SIG-M5 (cell line): ENCODE measurements around the gene PYROXD2.

Experiments
- DNase-seq: peaks from one replicate; lab custom pipeline; 2025; lab: John Stamatoyannopoulos, UW

Gene PYROXD2

GRCh38 chr10:98433881-98434732, 19.1 kb upstream of the PYROXD2 start:
- no peak for DNase-seq

DNA sequence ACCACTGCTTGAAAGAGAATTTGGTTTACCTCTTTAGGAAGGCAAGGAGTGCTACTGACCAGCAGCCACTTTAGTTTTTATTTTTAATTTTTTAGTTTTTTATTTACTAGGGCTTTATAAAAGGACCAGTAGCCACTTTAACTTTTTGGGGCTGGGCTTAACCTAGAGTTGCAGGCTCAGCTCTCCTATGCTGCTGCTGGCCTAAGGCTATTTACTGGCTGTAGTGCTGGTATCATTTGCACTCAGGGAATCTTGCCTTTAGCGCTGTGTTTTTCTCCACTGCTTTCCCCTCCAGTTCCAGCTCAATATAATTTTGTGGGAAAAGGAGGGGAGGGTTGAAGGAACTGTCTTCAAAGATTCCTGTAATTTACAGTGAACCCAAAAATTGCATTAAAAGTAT, 18.4 kb upstream of the PYROXD2 start:
- no peak for DNase-seq

DNA sequence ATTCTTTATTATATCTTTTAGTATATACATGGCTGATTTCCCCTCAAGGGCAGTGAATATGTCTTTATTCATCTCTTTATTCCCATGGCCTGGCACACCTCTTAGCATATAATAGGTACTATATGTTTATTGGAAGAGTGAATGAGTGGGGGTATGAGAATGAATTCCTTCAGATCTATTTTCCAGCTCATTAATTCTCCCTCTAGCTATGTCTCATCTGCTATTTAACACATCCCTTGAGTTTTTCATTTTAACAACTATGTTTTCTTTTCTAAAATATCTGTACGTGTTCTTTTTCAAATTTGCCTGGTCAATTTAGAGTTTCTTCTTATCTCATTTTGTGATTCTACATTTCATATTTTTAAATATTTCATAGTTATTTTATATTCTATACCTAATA, 17.3 kb upstream of the PYROXD2 start:
- no peak for DNase-seq

DNA sequence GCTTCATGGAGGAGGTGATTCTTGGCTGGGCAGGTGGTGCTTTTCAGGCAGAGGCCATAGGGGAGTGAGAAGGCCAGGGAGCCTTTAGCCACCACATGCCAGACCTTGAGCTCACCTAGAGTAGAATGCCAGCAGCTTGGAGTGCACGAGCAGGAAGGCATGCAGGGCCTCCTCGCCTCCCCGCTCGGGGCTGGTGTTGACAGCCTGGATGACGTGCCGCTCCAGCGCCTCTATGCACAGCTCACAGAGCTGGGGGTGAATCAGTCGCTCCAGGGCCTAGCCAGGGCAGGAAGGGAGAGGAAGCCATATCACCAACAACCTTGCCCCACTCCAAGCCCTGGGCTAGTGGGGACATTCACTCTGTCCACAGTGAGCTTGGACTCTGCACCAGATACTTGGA, 16.0 kb upstream of the PYROXD2 start:
- no peak for DNase-seq

GRCh38 chr10:98430427-98430826, 15.4 kb upstream of the PYROXD2 start:
- DNase-seq: no peak

GRCh38 chr10:98429320-98430072, 14.5 kb upstream of the PYROXD2 start:
- no peak for DNase-seq

- no peak for DNase-seq
These were observed 12.1 kb upstream of the PYROXD2 start for GRCh38 chr10:98427011-98427515.

DNA sequence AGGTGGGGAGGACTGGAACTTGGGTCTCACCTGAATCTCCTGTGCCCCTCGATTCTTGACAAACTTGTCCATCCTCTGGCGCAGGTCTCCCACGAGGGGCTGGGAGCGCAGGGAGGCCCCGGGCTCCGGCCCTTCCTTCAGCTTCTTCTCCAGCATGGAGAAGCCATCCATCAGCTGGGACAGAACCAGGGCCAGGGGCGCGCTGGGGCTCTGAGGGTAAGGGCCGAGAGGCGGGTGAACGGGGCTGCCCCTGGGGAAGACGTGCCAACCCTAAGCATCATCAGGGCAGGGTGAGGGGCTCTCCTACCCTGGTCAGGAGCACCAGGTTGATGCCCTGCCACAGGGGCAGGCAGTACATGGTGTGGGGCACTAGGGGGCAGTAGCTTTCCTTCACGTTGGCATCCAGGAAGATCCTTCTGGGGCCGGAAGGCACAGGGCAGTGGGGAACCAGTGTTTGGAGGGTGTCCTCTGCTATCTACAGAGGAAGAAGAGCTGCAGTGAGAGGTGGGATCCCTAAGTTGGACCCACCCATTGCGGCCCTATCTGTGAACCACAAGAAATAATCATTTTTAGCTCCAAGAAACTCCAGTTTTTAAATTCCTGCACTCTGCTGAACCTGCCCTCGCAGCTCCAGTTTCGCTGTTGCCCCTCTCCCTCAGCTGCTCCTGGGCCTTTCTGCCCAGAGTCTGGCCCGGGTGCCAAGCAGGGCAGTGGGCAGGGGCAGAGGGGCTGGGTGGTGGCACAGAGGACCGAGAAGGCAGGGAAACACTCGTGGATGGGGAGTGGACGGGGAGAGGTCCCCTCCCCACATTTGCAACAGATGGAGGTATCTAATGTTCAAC, 10.8 kb upstream of the PYROXD2 start:
- DNase-seq: no peak

DNA sequence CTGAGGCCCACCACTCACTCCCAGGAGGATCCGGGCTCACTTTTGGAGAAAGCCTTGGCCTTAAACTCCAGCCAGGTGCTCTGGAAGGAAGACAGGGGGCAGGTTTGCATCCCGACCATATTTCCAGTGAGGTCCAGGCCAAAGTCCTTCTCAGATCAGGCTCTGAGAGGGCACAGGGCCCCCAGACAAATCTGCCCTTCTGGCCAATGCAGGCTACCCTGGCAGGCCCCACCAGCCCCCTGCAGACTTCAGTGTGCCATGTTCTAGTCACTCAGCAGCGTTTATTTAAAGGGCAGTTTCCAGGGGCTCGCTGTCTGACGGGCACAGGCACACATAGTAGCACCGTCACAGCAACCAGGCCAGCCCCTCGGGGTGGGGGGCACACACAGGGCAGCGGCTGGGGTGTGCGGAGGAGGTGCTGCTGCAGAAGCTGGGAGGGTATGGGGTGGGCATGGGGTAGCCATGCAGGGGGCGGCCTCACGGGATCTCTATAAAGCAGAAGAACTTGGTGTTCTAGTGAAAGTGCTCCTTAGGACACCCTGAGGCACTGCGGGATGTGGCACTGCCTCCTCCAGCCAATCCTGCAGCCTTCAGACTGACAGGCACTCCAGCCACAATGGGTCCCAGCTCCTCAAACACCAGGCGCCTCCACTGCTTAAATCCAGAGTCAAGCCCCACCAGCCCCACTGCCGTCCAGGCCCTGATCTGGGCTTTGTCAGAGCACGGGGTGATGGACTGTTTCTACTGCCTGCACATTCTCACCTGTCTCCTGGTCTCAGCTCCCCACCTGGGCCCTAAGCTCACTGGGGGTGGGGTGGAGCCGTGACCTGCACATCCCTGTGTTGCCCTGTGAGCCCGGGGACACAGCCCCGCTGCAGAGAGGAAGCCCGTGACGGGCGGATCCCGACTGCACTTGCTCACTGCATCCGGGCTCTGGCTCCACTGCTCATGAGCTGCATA, 9.6 kb upstream of the PYROXD2 start:
- no peak for DNase-seq

DNA sequence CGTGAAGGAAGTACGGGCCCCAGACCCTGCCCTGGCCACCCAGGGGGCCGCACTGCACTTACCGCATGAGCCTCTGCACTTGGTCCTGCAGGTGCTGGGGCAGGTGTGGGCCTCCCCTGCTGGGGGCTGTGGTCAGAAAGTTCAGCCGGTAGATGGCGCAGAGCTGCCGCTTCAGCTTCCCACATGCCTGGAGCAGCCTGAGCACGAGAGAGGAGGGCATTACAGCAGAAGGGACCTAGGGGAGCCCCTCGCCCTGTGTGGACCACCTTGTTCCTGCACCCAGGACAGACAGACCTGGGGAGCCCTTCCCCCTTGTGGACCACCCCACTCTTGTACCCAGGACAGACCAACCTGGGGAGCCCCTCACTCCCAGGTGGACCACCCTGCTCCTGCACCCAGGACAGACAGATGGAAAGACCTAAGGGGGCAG, 8.7 kb upstream of the PYROXD2 start:
- no peak for DNase-seq

DNA sequence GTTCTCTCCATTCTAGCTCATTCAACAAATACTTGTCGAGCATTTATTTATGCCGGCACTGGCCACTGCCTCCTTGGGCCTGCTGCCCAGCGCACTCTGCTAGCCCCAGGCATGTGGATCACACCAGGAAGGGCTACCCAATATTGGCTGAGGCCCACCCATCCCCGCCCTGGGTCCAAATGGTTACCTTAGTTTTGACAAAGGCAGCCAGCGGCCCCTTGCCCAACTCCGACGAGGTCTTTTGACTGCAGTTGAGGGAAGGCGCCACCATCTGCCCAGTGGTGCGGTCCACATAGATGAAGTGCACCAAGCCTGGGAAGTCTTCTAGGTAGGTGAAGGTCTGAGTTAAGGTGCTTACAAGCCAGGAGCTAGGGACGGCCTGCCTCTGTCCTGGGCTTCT, 7.2 kb upstream of the PYROXD2 start:
- no peak for DNase-seq

- DNase-seq: no peak
These were observed 5.8 kb upstream of the PYROXD2 start for GRCh38 chr10:98420786-98421185.

GRCh38 chr10:98419469-98420261, 4.7 kb upstream of the PYROXD2 start:
- DNase-seq: no peak

DNA sequence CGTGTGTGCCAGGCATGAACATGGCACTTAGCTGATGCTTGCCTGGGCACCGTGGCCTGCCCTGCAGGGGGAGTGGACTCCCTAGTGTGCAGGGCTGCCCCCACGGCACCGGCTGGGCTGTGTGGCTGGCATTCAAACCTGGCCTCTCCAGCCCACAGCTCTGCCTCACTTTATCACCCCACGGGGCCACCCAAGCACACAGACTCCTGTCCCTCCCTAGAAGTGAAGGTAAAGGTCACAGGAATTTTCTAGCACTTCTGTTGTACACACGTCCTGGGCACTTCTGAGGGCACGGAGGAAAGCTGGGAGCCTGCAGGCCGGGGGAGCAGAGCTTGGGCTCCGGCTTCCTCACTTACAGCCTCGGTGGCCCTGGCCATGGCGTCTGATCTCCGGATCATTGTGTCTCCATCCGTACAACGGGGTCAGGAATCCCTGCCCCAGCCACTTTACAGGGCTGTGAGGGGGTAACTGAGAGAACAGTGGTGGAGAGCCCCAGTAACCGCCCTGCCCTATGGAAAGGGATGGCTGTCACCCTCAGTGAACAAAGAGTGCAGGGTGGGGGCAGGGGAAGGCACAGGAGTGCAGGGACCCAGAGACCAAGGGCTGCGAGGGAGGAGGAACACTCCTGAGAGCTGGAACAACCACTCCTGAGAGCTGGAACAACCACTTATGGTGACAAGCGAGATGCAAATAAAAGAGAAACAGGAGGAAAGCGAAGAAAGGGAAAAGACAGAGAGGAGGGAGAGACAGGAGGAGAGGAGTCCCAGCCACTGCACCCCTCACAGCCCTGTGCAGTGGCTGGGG, 3.9 kb upstream of the PYROXD2 start:
- no peak for DNase-seq

GRCh38 chr10:98417973-98418664, 3.1 kb upstream of the PYROXD2 start:
- DNase-seq: no peak

- no peak for DNase-seq
These were observed 2.5 kb upstream of the PYROXD2 start for GRCh38 chr10:98417481-98417959.

- DNase-seq: no peak
These were observed 1.8 kb upstream of the PYROXD2 start for GRCh38 chr10:98416606-98417388.

GRCh38 chr10:98415731-98416119, 743 bp upstream of the PYROXD2 start:
- DNase-seq: no peak
